Nephron progenitor cell (in vitro differentiated cells): ENCODE data around the gene WBP4.
A peak's percentile ranks its signal among the peaks of the same experiment; 100 is the strongest.

Experiments
- DNase-seq: peaks from one replicate; pipeline ENCODE4 v3.0.0; 2021
- H3K27ac Mint-ChIP-seq: 2 replicates; pipeline ENCODE4 v1.8.0; 2021; ENCODE audit warnings: mild to moderate bottlenecking, moderate library complexity, mixed read lengths
- H3K27me3 Mint-ChIP-seq: 2 replicates; pipeline ENCODE4 v1.8.0; 2021; ENCODE audit warnings: mild to moderate bottlenecking, low read depth, mixed read lengths; ENCODE audit not compliant: poor library complexity
- H3K36me3 Mint-ChIP-seq: 2 replicates; pipeline ENCODE4 v1.8.0; 2021; ENCODE audit warnings: low read depth, mixed read lengths
- H3K4me1 Mint-ChIP-seq: 2 replicates; pipeline ENCODE4 v1.8.0; 2021; ENCODE audit warnings: mixed read lengths
- H3K4me3 Mint-ChIP-seq: 2 replicates; pipeline ENCODE4 v1.8.0; 2021; ENCODE audit warnings: mild to moderate bottlenecking, moderate library complexity, mixed read lengths
- H3K9me3 Mint-ChIP-seq: 2 replicates; pipeline ENCODE4 v1.8.0; 2021; ENCODE audit warnings: mild to moderate bottlenecking, moderate library complexity, mixed read lengths
- CTCF ChIP-seq: fragments of 200-600 bp; sonication (generic); IDR thresholded peaks from 2 replicates; pipeline ENCODE4 v1.5.0; 2021; ENCODE audit warnings: antibody characterized with exemption

Gene WBP4

GRCh38 chr13:41058295-41059070 is 2.8 kb upstream of the WBP4 start:
- no peak for DNase-seq
- H3K4me3 Mint-ChIP-seq: peak overlapping the region; percentile 93
- H3K4me1 Mint-ChIP-seq: peaks cover 61% of the 10 kb centered on the region
- H3K27me3 Mint-ChIP-seq: peaks cover 6% of the 10 kb centered on the region
- TF ChIP-seq CTCF: no peak
- peak overlapping the region; percentile 99 for H3K27ac Mint-ChIP-seq
- no peaks in the 10 kb centered on the region for H3K36me3 Mint-ChIP-seq
- H3K9me3 Mint-ChIP-seq: no peaks in the 10 kb centered on the region

DNA sequence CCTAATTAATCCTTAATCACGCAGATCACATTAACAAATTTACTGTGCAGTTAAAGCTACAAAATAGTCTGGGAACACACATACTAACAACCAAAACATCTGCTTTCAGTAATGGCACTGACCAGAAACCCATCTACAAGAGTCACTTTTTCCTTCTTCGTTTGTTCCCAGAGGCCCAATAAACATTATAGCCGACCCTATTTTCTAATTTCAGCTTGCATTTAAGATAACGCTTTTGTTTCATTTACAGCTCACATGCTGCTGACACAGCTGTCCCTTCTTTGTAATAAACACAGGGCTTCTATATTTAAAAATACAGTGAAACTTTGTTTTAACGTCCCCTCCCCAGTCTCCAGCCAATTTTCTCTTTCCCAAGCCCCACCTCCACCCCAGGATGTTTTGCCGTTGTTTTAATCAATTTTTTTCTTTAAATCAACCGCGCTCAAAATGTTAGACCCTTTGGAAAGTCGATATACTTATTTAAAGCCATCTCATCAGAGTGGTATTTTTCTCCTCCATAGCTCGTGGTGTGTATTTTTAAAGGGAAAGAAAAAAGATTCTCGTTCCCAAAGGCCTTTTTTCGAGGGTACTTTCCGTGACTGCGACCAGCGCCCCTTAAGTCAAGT is 1.7 kb upstream of the WBP4 start:
- peaks cover 69% of the 10 kb centered on the region for H3K4me1 Mint-ChIP-seq
- peak overlapping the region; percentile 99 for H3K27ac Mint-ChIP-seq
- DNase-seq: no peak

DNA sequence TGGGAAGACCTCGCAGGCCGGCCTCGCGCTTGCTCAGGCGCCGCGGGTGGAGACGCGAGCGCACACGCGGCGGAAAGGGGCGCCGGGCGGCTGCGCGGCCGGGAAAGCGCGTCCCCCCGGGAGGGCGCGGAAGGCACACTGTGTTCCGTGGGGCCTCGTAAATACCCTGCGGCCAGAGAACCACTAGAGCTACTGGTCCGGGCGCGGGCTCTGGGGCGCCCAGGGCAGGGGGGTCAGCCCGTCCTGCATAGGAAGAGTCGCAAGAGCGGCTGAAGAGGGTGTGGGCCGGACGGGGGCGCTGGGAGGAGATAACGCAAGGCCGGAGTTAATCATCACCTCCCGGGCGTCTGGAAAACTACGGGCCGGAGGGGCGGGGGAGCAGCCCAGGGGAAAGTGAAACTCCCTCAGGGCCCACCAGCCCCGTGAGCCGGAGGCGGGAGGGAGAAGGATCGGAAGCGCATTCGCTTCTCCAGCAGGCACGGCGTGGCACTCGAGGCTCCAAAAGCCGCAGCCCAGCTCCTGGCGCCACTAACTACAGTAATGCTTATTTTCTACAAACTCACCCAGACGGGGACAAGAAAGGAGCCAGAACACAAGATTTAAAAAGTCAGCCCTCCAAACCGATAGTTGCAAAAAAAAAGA is 1.1 kb upstream of the WBP4 start:
- no peak for TF ChIP-seq CTCF
- Mint-ChIP-seq H3K27ac (peak overlapping the region; percentile 100), H3K36me3 (peaks cover 5% of the 10 kb centered on the region), H3K4me3 (peak overlapping the region; percentile 93), H3K9me3 (no peaks in the 10 kb centered on the region), H3K27me3 (peaks cover 6% of the 10 kb centered on the region), H3K4me1 (peaks cover 67% of the 10 kb centered on the region)
- DNase-seq: peak; percentile 87

More for the DNA sequence above, 1.7 kb upstream of the WBP4 start:
- Mint-ChIP-seq H3K9me3 (no peaks in the 10 kb centered on the region), H3K27me3 (peaks cover 6% of the 10 kb centered on the region), H3K36me3 (no peaks in the 10 kb centered on the region), H3K4me3 (peak overlapping the region; percentile 93)
- TF ChIP-seq CTCF: no peak

GRCh38 chr13:41060724-41061074 is 610 bp upstream of the WBP4 start:
- peaks cover 65% of the 10 kb centered on the region for H3K4me1 Mint-ChIP-seq
- no peak for TF ChIP-seq CTCF

DNA sequence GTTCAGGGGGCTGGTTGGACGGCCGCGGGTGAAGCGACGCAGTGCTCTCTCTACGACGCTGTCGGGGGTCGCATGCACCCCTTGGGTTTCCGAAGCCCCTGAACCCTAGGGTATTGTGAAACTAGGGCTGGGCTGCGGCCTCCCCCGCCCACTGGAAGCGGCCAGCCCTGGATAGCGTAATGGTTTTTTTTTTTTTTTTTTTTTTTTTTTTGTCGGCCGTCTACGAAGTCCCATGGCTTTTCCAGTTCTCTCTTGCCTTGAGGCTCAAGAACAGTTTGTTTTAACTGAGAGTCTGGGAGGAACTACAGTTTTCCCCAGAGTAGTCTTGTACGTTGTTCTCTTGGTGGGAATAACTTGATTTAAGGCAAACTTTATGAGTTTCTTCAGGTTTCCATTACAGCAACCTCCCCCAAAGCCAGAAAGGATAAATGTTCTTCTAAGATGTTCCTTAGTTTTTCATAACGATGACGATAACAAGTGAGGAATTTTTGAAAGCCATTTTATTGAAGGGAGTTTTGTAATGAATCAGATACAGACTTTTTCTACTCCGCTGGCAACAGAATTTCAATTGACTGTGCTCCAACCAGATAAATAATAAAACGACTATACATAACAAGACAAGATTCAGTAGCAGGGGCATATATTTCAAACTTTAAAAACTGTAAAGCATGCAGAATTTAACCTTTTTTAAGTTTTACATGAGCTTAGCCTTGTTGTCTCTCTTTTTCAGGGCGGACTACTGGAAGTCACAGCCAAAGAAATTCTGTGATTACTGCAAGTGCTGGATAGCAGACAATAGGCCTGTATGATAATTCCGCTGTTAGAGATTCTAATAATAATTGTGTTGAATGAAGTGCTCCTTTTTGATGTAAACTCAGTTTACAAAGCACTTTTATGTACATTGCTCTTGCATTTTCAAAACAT is 867 bp downstream of the WBP4 start:
- peak overlapping the region; percentile 93 for H3K4me3 Mint-ChIP-seq
- no peak for DNase-seq
- H3K4me1 Mint-ChIP-seq: peaks cover 56% of the 10 kb centered on the region
- H3K9me3 Mint-ChIP-seq: no peaks in the 10 kb centered on the region
- peak overlapping the region; percentile 100 for H3K27ac Mint-ChIP-seq
- TF ChIP-seq CTCF: no peak
- H3K27me3 Mint-ChIP-seq: peaks cover 6% of the 10 kb centered on the region
- peaks cover 24% of the 10 kb centered on the region for H3K36me3 Mint-ChIP-seq

More at GRCh38 chr13:41060724-41061074, 610 bp upstream of the WBP4 start:
- Mint-ChIP-seq H3K27ac (peak overlapping the region; percentile 100), H3K4me3 (peak overlapping the region; percentile 93), H3K36me3 (peaks cover 10% of the 10 kb centered on the region), H3K27me3 (peaks cover 6% of the 10 kb centered on the region), H3K9me3 (no peaks in the 10 kb centered on the region)
- peak; percentile 87 for DNase-seq
